K562 (cell line): ENCODE data around the gene RTBDN. TPM values are rescaled to one million over a fixed set of nuclear protein-coding genes. Genes with fewer than 3 reads are reported as not detected.

Experiments
- ARID1B ChIP-seq: fragments of 450-650 bp; IDR thresholded peaks from 2 replicates; pipeline ENCODE4 v1.6.1; 2016; ENCODE audit warnings: antibody characterized with exemption, mild to moderate bottlenecking, inconsistent platforms
- CEBPG ChIP-seq, 3 experiments: fragments of 200-800 bp in 1 of 3; sonication (Bioruptor generic) in 1 of 3; sonication (generic) in 1 of 3; formaldehyde crosslinking in 1 of 3; IDR thresholded peaks in 2 of 3; conservative IDR thresholded peaks in 1 of 3; 2 replicates each; pipeline versions ENCODE4 v1.6.1 to v1.8.0; 2016 to 2022; ENCODE audit warnings: missing compliant biosample characterization in 2 of 3, missing genetic modification characterization in 2 of 3, mild to moderate bottlenecking in 1 of 3, missing genetic modification reagents in 1 of 3
- ELF2 ChIP-seq: fragments of 250-450 bp; sonication (Bioruptor Pico); IDR thresholded peaks from 2 replicates; pipeline ENCODE4 v1.5.0; 2021; ENCODE audit warnings: mild to moderate bottlenecking
- FUS ChIP-seq: fragments of 200-400 bp; formaldehyde crosslinking; optimal IDR thresholded peaks from 2 replicates; pipeline ENCODE3; 2017; ENCODE audit warnings: low read depth, low read length
- KDM1A ChIP-seq, 2 experiments: fragments of 450-650 bp; IDR thresholded peaks; 2 replicates each; pipeline ENCODE4 v1.6.1; 2016; ENCODE audit warnings: mild to moderate bottlenecking in 2 of 2
- KLF13 ChIP-seq: fragments of 450-650 bp; IDR thresholded peaks from 2 replicates; pipeline ENCODE4 v1.6.1; 2016; ENCODE audit warnings: missing genetic modification characterization, low read depth, mild to moderate bottlenecking, missing compliant biosample characterization, moderate library complexity, borderline replicate concordance
- MAFG ChIP-seq: fragments of 450-650 bp; conservative IDR thresholded peaks from 2 replicates; pipeline ENCODE4 v1.6.1; 2016; ENCODE audit warnings: missing genetic modification characterization, missing compliant biosample characterization
- MYNN ChIP-seq, 2 experiments: sonication (generic); formaldehyde crosslinking in 1 of 2; IDR thresholded peaks; 2 replicates each; pipeline versions ENCODE4 v1.5.0 to v1.6.1; 2016 to 2020; ENCODE audit warnings: antibody characterized with exemption in 1 of 2, missing genetic modification reagents in 1 of 2
- POU5F1 ChIP-seq: fragments of 150-350 bp; IDR thresholded peaks from 2 replicates; pipeline ENCODE4 v1.6.1; 2014; ENCODE audit warnings: borderline replicate concordance, low read length, low read depth, mild to moderate bottlenecking; ENCODE audit not compliant: partially characterized antibody
- PYGO2 ChIP-seq: fragments of 450-650 bp; IDR thresholded peaks from 2 replicates; pipeline ENCODE4 v1.6.1; 2016; ENCODE audit warnings: mild to moderate bottlenecking, missing genetic modification characterization, moderate library complexity, missing compliant biosample characterization
- SRF ChIP-seq, 2 experiments: fragments of 250-450, 450-650 bp in 1 of 2; sonication (Bioruptor Pico) in 1 of 2; sonication (generic) in 1 of 2; formaldehyde crosslinking; IDR thresholded peaks; 2 replicates each; pipeline versions ENCODE4 v1.5.0 to v1.5.1; 2020 to 2022; ENCODE audit warnings: mild to moderate bottlenecking in 1 of 2, missing genetic modification reagents in 1 of 2
- ZNF274 ChIP-seq: IDR thresholded peaks from 2 replicates; pipeline ENCODE4 v1.6.1; 2011; ENCODE audit warnings: low read depth, mild to moderate bottlenecking, low read length, moderate library complexity, borderline replicate concordance
- ZNF311 ChIP-seq: fragments of 250-450 bp; sonication (Bioruptor Pico); IDR thresholded peaks from 2 replicates; pipeline ENCODE4 v1.4.0; 2020; ENCODE audit warnings: mild to moderate bottlenecking, moderate library complexity
- ZNF436 ChIP-seq: fragments of 250-450, 450-650 bp; sonication (Bioruptor Pico); formaldehyde crosslinking; IDR thresholded peaks from 2 replicates; pipeline ENCODE4 v1.7.0; 2020; ENCODE audit warnings: mild to moderate bottlenecking
- polyA plus RNA-seq, 8 experiments: library from polyadenylated mRNA; depleted of rRNA in 4 of 8; stranded (reverse) in 5 of 8; unstranded in 3 of 8; fragments of >200 nt; fragmentation: Nextera tagmentation in 2 of 8; fragmentation: Illumina TruSeq in 1 of 8; extraction: Ambion mirVana in 2 of 8; extraction: Trizol in 1 of 8; gene quantifications; 2 replicates each; pipeline versions ENCODE4 v1.2.1 to v1.2.3, GENCODE V29; 2011 to 2014; ENCODE audit warnings: inconsistent platforms in 1 of 8, missing spikeins in 1 of 8
- total RNA-seq, 7 experiments: library from RNA; depleted of rRNA in 6 of 7; stranded (reverse); fragments of >200 nt in 6 of 7; fragmentation: Illumina TruSeq in 2 of 7; extraction: Trizol in 2 of 7; gene quantifications; 2 replicates each; pipeline versions ENCODE4 v1.2.1 to v1.2.3, GENCODE V29; 2011 to 2021; ENCODE audit warnings: low replicate concordance in 1 of 7
- TF ChIP-seq, protein P1 (sequence below): sonication (generic); formaldehyde crosslinking; IDR thresholded peaks from 2 replicates; pipeline ENCODE4 v1.8.0; 2022; ENCODE audit warnings: missing genetic modification reagents, mild to moderate bottlenecking, moderate library complexity, borderline replicate concordance
- TF ChIP-seq, protein P2 (sequence below): sonication (generic); formaldehyde crosslinking; IDR thresholded peaks from 2 replicates; pipeline ENCODE4 v1.8.0; 2022; ENCODE audit warnings: mild to moderate bottlenecking, missing genetic modification reagents
- TF ChIP-seq, protein P3 (sequence below): sonication (generic); IDR thresholded peaks from 2 replicates; pipeline ENCODE4 v1.6.1; 2016
- TF ChIP-seq, protein P4 (sequence below): sonication (generic); formaldehyde crosslinking; IDR thresholded peaks from 2 replicates; pipeline ENCODE4 v1.8.1; 2022; ENCODE audit warnings: missing genetic modification reagents
- TF ChIP-seq, protein P5 (sequence below): fragments of 450-650 bp; IDR thresholded peaks from 2 replicates; pipeline ENCODE4 v1.6.1; 2017; ENCODE audit warnings: antibody characterized with exemption

Gene RTBDN
- total and polyA plus RNA-seq, 9 of the 15 experiments (the other 6 are each of a cell fraction or from before 2014, with no cell fraction given) = 0.20 to 2.3 (median 0.72) TPM; not detected in 1

DNA sequence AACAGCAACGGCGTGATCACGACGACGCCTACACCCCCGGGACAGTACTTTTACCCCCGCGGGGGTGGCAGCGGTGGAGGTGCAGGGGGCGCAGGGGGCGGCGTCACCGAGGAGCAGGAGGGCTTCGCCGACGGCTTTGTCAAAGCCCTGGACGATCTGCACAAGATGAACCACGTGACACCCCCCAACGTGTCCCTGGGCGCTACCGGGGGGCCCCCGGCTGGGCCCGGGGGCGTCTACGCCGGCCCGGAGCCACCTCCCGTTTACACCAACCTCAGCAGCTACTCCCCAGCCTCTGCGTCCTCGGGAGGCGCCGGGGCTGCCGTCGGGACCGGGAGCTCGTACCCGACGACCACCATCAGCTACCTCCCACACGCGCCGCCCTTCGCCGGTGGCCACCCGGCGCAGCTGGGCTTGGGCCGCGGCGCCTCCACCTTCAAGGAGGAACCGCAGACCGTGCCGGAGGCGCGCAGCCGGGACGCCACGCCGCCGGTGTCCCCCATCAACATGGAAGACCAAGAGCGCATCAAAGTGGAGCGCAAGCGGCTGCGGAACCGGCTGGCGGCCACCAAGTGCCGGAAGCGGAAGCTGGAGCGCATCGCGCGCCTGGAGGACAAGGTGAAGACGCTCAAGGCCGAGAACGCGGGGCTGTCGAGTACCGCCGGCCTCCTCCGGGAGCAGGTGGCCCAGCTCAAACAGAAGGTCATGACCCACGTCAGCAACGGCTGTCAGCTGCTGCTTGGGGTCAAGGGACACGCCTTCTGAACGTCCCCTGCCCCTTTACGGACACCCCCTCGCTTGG, 42.1 kb downstream of the RTBDN start (continued):
- TF ChIP-seq POU5F1 (no peak), CEBPG (CRISPR knock-in tag; IDR thresholded peaks at IDR 0.05) (no peak), CEBPG (tag; conservative IDR thresholded peaks at IDR 0.05 in 1 of 2, IDR thresholded peaks at IDR 0.05 in 1 of 2) (no peak), MYNN (IDR thresholded peaks at IDR 0.05) (peak; percentile 30; the same call in 1 of the 2 replicates), MYNN (CRISPR knock-in tag; IDR thresholded peaks at IDR 0.05) (no peak), ELF2 (CRISPR knock-in tag) (no peak), KDM1A (IDR thresholded peaks at IDR 0.05) (no peak), ZNF311 (CRISPR knock-in tag) (no peak), SRF (CRISPR knock-in tag; IDR thresholded peaks at IDR 0.05) (peak in 1 of 2 experiments; percentile 68; a peak in 1 of 4 replicates), ZNF436 (CRISPR knock-in tag) (no peak), ARID1B (no peak), ZNF274 (no peak), FUS (peak; percentile 64), KLF13 (tag) (no peak), MAFG (tag) (no peak), PYGO2 (tag) (no peak)
- TF ChIP-seq, protein P1, sequence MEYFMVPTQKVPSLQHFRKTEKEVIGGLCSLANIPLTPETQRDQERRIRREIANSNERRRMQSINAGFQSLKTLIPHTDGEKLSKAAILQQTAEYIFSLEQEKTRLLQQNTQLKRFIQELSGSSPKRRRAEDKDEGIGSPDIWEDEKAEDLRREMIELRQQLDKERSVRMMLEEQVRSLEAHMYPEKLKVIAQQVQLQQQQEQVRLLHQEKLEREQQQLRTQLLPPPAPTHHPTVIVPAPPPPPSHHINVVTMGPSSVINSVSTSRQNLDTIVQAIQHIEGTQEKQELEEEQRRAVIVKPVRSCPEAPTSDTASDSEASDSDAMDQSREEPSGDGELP = peak; percentile 95
- TF ChIP-seq, protein P2, sequence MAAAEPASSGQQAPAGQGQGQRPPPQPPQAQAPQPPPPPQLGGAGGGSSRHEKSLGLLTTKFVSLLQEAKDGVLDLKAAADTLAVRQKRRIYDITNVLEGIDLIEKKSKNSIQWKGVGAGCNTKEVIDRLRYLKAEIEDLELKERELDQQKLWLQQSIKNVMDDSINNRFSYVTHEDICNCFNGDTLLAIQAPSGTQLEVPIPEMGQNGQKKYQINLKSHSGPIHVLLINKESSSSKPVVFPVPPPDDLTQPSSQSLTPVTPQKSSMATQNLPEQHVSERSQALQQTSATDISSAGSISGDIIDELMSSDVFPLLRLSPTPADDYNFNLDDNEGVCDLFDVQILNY (CRISPR knock-in tag) = peak; percentile 28
- TF ChIP-seq, protein P3, sequence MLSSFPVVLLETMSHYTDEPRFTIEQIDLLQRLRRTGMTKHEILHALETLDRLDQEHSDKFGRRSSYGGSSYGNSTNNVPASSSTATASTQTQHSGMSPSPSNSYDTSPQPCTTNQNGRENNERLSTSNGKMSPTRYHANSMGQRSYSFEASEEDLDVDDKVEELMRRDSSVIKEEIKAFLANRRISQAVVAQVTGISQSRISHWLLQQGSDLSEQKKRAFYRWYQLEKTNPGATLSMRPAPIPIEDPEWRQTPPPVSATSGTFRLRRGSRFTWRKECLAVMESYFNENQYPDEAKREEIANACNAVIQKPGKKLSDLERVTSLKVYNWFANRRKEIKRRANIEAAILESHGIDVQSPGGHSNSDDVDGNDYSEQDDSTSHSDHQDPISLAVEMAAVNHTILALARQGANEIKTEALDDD = no peak
- TF ChIP-seq, protein P4, sequence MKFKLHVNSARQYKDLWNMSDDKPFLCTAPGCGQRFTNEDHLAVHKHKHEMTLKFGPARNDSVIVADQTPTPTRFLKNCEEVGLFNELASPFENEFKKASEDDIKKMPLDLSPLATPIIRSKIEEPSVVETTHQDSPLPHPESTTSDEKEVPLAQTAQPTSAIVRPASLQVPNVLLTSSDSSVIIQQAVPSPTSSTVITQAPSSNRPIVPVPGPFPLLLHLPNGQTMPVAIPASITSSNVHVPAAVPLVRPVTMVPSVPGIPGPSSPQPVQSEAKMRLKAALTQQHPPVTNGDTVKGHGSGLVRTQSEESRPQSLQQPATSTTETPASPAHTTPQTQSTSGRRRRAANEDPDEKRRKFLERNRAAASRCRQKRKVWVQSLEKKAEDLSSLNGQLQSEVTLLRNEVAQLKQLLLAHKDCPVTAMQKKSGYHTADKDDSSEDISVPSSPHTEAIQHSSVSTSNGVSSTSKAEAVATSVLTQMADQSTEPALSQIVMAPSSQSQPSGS = no peak
- TF ChIP-seq, protein P5, sequence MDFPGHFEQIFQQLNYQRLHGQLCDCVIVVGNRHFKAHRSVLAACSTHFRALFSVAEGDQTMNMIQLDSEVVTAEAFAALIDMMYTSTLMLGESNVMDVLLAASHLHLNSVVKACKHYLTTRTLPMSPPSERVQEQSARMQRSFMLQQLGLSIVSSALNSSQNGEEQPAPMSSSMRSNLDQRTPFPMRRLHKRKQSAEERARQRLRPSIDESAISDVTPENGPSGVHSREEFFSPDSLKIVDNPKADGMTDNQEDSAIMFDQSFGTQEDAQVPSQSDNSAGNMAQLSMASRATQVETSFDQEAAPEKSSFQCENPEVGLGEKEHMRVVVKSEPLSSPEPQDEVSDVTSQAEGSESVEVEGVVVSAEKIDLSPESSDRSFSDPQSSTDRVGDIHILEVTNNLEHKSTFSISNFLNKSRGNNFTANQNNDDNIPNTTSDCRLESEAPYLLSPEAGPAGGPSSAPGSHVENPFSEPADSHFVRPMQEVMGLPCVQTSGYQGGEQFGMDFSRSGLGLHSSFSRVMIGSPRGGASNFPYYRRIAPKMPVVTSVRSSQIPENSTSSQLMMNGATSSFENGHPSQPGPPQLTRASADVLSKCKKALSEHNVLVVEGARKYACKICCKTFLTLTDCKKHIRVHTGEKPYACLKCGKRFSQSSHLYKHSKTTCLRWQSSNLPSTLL = no peak
